Progenitor cell of endocrine pancreas (in vitro differentiated cells): Measurements from ENCODE around the gene CNKSR3. TPM values are rescaled to one million over a fixed set of nuclear protein-coding genes. Genes with fewer than 3 reads are reported as not detected.

Source experiments
- DNase-seq: peaks from one replicate; pipeline ENCODE4 v3.0.0; 2021; ENCODE audit warnings: low spot score; ENCODE audit not compliant: unreplicated experiment
- H3K27ac Mint-ChIP-seq: 2 replicates; pipeline ENCODE4 v1.8.0; 2021; ENCODE audit warnings: mild to moderate bottlenecking, moderate library complexity, mixed read lengths
- H3K27me3 Mint-ChIP-seq: 2 replicates; pipeline ENCODE4 v1.8.0; 2021; ENCODE audit warnings: mixed read lengths
- H3K36me3 Mint-ChIP-seq: 2 replicates; pipeline ENCODE4 v1.8.0; 2022; ENCODE audit warnings: mixed read lengths; ENCODE audit not compliant: insufficient read depth
- H3K4me1 Mint-ChIP-seq: 2 replicates; pipeline ENCODE4 v1.8.0; 2021; ENCODE audit warnings: low read depth, mixed read lengths
- H3K4me3 Mint-ChIP-seq: 2 replicates; pipeline ENCODE4 v1.8.0; 2021; ENCODE audit warnings: low read depth, mild to moderate bottlenecking, moderate library complexity, mixed read lengths
- H3K9me3 Mint-ChIP-seq: 2 replicates; pipeline ENCODE4 v1.8.0; 2021; ENCODE audit warnings: low read depth, mixed read lengths
- CTCF ChIP-seq: fragments of 200-600 bp; sonication (generic); IDR thresholded peaks from one replicate; pipeline ENCODE4 v1.5.0; 2021; ENCODE audit warnings: antibody characterized with exemption, mild to moderate bottlenecking; ENCODE audit not compliant: unreplicated experiment
- total RNA-seq: library from RNA; stranded (reverse); gene quantifications from 2 replicates; pipeline ENCODE4 v1.2.1, GENCODE V29; 2021

The CNKSR3 gene
- total RNA-seq, 1 donor from 2014 or later, result 20.3 TPM

DNA sequence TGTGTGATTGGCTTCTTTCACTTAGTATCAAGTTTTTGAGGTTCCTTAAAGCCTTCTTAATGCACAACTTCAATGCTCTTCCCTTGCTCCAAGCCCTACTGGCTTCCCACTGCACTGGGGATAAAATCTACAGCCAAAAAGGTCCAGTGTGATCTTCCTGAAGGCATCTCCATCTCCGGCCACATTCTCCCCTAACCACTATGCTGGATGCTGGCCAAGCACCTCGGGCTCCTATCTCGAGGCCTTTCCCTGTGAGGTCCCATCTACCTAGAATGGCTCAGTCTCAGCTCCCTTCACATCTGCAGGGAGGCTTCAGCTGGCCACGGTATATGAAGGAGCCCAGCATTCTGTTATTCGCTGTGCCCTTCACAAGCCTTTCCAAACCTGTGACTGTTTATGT, 48.1 kb downstream of the CNKSR3 start:
- Mint-ChIP-seq H3K27ac (no peak overlapping the region), H3K36me3 (no peaks in the 10 kb centered on the region), H3K27me3 (no peaks in the 10 kb centered on the region), H3K9me3 (no peaks in the 10 kb centered on the region), H3K4me1 (peaks cover 7% of the 10 kb centered on the region), H3K4me3 (no peak overlapping the region)
- no peak for TF ChIP-seq CTCF
- no peak for DNase-seq

GRCh38 chr6:154461348-154461747, 49.1 kb downstream of the CNKSR3 start:
- H3K4me3 Mint-ChIP-seq, result no peak overlapping the region
- no peak overlapping the region for H3K27ac Mint-ChIP-seq
- no peaks in the 10 kb centered on the region for H3K27me3 Mint-ChIP-seq
- peaks cover 7% of the 10 kb centered on the region for H3K4me1 Mint-ChIP-seq
- no peak for TF ChIP-seq CTCF
- H3K9me3 Mint-ChIP-seq, result no peaks in the 10 kb centered on the region
- no peaks in the 10 kb centered on the region for H3K36me3 Mint-ChIP-seq
- DNase-seq, result no peak

DNA sequence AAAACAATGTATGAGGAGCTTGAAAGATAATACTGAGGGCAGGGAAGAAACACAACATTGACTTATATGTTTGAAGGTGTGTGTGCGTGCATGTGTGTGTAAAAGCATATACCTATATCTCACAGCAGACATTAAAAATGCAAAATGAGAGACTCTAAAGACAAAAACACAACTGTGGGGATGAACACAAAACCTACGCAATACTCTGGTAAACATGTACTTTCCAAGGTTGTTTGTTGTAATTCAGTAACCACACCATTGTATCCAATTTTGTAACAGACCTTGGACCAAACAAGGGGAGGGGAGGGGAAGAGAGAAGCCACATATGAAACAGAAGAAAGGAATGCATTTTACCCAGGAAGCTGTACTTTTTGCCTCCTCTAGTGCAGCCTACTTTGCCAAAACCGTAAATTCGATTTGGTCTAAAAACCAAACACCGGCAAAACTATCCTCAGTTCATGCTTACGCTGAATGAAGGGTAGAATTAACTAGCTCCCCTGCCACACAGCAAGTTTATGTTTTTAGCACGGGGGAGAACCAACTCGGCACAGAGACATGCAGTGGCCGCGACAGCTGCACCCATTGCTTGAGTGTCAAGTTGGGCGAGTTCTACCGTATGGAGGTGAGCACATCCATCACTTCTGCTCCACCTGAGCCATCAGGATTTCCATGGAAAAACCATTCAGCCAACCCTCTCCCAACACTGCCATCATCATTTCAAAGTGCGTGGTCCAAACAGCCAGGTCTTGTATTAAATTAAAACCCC, 50.0 kb downstream of the CNKSR3 start:
- Mint-ChIP-seq H3K4me1 (peaks cover 7% of the 10 kb centered on the region), H3K36me3 (no peaks in the 10 kb centered on the region), H3K27me3 (no peaks in the 10 kb centered on the region), H3K27ac (peak overlapping the region; percentile 85), H3K4me3 (no peak overlapping the region), H3K9me3 (no peaks in the 10 kb centered on the region)
- DNase-seq, result no peak
- no peak for TF ChIP-seq CTCF

- Mint-ChIP-seq H3K4me3 (no peak overlapping the region), H3K27me3 (no peaks in the 10 kb centered on the region), H3K36me3 (no peaks in the 10 kb centered on the region), H3K9me3 (no peaks in the 10 kb centered on the region), H3K4me1 (peaks cover 7% of the 10 kb centered on the region), H3K27ac (no peak overlapping the region)
- DNase-seq, result no peak
- TF ChIP-seq CTCF, result no peak
Measured at GRCh38 chr6:154459513-154459912, 51.0 kb downstream of the CNKSR3 start.

DNA sequence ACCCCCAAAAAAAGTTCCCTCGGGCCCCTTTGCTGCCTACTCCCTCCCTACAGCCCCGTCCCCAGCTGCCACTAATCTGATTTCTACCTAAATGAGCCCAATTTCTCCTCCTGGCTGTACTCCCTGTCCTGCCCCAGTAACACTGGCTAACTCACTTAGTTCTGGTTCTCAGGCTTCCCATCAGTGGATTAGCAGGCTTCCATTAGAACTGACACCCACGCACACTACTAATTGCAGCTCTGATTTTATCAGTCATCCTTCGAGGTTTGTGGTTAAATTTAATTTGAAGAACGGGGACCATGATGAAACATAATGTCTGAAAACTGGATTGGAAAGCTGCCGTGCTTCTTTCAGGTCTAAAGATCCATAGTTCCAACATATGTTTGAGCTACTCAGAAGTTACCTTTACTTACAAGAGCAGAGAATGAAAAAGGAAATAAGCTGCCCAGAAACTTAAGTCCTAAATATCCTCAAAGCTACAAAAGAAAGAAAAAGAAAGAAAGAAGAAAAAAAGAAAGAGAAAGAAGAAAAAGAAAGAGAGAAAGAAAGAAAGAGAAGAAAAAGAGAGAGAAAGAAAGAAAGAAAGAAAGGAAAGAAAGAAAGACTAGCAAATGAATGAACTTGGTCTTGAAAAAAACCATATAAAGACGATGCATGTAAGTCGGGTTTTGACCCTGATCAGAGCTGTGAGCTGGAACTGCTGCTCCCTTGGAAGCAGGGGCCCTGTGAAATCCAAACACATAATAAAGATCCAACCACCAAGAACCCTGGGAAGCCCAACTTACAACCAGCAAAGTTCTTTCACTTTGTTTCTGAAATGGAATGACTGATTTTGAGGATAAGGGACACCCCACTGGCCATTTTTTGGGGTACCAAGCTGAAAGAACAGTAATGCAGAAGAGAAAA, 51.7 kb downstream of the CNKSR3 start:
- H3K36me3 Mint-ChIP-seq, result no peaks in the 10 kb centered on the region
- DNase-seq, result no peak
- no peak overlapping the region for H3K4me3 Mint-ChIP-seq
- peaks cover 7% of the 10 kb centered on the region for H3K4me1 Mint-ChIP-seq
- no peaks in the 10 kb centered on the region for H3K27me3 Mint-ChIP-seq
- TF ChIP-seq CTCF, result no peak
- H3K9me3 Mint-ChIP-seq, result no peaks in the 10 kb centered on the region
- H3K27ac Mint-ChIP-seq, result peak overlapping the region; percentile 63
